Stimulated activated CD8-positive, alpha-beta memory T cell treated with anti-CD3 and anti-CD28 coated beads, Interleukin-7, amount 100 ng/mL, for 4 hours (primary cell): ENCODE measurements around the gene RANBP17.

Experiments
- DNase-seq, 2 donors: peaks; one replicate each; pipeline ENCODE4 v3.0.0-alpha.2; 2020; ENCODE audit warnings: low read depth in 2 of 2

RANBP17 gene

DNA sequence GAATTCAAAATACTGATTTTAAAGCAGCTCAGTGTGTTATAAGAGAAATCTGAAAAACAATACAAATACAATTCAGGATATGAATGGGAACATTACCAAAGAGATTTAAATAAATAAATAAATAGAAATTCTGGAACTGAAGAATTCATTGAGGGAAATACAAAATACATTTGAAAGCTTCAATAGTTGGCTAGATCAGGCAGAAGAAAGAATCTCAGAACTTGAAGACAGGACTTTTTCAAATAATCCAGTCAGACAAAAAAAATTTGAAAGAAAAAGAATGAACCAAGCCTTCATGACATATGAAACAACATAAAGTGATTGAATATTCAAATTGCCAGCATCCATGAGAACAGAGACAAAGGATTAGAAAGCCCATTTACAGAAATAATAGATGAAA is 387.6 kb downstream of the RANBP17 start:
- DNase-seq, result no peak

DNA sequence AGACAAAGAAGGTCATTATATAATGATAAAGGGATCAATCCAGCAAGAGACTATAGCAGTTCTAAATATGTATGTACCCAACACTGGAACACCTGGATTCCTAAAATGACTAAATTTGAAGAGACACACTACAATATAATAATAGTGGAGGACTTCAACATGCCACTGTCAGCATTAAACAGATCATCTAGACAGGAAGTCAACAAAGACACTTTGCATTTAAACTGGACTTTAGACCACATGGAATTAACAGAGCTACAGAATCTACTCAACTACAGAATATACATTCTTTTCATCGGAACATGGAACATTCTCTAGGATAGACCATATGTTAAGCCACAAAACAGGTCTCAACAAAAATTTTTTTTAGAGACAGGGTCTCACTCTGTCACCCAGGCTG is 388.9 kb downstream of the RANBP17 start:
- DNase-seq, result no peak

DNA sequence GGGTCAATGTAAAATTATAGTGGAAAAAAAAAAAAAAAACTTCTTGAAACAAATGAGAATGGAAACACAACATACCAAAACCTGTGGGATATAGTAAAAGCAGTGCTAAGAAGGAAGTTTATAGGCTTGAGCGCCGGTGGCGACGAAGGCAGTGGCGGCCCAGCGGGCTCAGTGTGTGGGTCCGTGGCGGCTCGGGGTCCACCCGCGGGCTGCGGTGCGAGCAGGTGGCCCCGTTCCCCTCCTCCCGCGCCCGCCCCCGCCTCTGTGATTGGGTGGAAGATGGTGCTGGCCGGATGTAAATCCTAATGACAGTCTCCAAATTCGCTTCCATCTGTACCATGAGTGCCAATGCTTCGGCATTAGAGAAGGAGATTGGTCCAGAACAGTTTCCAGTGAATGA is 389.7 kb downstream of the RANBP17 start:
- no peak for DNase-seq

DNA sequence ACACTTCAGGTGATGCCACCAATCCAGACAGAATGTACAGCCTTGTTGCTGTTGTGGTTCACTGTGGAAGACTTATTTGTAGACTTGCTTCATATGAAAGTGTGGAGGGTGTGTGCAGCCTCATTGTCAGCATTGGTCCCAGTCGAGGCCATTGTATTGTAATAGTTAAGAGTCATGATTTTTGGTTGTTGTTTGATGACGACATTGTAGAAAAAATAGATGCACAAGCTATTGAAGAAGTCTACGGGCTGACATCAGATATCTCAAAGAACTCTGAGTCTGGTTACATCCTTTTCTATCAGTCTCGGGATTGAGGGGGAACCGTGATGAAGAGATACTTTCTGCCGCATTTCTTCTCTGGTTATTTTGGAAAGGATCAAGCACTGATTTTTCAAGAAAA is 390.9 kb downstream of the RANBP17 start:
- no peak for DNase-seq

GRCh38 chr5:171258737-171259415 is 397.1 kb downstream of the RANBP17 start:
- no peak for DNase-seq

DNA sequence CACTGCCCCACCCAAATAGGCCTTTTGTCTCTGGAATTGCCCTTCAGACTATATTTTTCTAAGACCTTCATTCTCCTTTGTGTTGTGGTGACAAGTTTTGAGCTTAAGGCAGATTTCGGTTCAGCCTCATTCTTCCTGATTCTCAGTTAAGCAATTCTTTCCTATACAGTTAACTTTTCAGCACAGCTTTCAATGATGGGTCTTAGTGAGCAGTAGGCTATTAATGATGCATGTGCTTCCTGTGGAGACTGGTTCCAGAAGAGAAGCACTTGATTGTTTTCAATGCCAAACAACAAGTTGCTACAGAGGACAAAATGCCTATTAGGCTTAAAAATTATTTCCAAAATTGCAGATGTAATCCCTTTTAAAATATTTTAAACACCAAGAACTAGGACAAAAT is 399.5 kb downstream of the RANBP17 start:
- DNase-seq, result no peak

DNA sequence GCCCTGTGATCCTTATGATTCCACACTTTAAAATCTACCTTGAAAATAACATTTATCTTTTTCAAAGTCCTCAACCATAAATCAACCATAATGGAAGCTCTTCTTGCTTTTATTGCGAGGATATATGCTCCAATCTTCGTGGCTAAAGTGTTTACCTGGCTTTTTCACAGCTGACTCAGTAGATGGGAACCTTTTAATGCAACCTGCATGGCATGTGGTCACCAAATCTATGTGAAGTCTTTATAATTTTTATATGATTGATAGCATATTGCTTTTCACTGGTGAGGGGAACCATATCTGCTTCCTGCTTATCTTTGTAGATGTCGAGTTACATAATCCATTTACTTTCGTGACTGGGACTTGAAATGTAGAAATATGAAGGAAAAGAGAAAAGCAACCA is 400.1 kb downstream of the RANBP17 start:
- no peak for DNase-seq

DNA sequence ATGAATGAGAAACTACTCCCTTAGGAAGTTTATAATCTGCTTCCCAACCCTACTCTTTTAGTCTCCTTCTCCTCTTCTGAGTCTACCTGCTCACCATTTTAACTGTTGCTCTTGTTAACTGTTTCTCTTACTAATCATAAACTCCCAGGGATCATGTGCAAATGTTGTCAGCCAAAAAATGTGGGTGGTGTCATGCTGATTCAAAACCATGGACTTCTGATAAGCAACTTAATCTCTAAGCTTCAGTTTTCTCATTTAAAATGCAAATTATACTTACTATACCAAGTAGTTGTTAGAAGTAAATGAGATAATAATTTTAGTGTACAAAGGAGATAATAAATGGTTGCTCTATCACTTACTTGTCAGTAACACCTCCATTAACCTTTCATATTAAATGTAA is 401.4 kb downstream of the RANBP17 start:
- DNase-seq, result no peak

- DNase-seq, result no peak
Measured at GRCh38 chr5:171264843-171265242, 403.0 kb downstream of the RANBP17 start.

DNA sequence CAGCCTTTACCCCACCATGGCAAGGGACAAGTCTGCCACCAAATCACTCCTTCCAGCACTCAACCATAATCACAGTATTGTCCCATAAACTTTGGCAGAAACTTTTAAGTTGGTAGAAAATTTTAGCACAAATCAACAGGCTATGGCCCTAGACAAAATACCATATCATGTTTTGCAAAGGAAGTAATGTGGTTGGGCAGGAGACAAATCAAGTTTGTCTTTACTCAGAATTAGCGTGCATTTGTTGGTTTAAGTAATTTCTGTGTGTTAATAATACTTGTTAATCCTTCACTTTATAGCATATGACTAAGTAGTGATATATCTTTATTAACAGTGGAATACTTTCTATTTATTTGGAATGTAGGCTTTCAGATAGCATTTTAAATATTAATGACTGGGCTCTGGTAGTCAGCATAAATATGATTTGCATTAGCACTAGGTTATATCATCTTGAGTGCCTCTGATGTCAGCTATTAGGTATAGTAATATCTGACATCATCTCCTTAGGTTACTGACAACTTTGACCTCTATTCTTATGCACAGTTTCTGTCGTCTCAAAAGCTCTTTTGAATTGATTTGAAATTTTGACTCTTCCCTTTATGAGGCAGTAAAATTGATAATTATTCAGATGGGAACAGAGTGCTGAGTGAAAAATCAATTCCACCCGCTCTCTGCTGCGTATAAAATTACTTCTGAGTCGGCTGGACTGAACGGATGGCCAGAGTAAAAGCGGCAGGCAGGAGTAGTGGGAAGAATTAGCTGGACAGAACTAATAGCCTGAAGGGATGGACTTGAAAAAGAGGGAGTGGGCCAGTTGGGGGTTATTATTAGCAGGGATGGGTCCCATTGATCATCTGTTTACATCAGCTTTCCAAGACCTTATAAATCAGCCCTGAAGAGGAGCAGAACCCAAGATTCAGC is 407.1 kb downstream of the RANBP17 start:
- DNase-seq, result no peak

DNA sequence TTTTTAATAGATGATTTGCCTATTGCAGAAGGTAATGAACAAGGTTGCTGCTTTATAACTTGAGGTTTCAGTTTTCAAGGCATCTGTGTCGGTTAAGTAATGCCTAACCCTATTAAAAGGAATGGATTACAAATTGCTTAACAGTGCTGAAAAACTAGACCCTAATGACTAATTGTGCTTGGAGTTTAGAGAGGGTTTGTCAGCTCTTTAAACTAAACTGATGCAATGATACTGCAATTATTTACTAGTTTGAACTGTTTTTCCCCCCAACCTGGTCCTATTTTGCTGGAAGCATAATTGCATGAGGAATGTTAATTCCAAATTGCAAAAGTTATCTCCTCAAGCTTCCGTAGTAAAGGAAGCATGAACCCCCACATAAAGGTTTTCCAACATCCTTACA is 407.9 kb downstream of the RANBP17 start:
- DNase-seq, result no peak

- no peak for DNase-seq
Measured at GRCh38 chr5:171270136-171270535, 408.3 kb downstream of the RANBP17 start.

DNA sequence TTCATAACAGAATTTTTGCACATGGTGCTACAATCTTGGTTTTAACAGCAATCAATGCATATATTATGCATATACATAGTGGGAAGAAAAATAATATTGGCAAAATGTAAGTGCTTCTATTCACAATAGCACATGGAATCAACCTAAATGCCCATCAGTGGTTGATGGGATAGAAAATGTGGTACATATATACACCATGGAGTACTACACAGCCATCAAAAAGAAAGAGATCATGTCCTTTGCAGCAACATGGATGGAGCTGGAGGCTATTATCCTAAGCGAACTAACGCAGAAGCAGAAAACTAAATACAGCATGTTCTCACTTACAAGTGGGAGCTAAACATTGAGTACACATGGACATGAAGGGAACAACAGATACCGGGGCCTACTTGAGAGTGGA is 410.0 kb downstream of the RANBP17 start:
- DNase-seq, result no peak

- DNase-seq, result no peak
Measured at GRCh38 chr5:171272996-171273970, 411.5 kb downstream of the RANBP17 start.

DNA sequence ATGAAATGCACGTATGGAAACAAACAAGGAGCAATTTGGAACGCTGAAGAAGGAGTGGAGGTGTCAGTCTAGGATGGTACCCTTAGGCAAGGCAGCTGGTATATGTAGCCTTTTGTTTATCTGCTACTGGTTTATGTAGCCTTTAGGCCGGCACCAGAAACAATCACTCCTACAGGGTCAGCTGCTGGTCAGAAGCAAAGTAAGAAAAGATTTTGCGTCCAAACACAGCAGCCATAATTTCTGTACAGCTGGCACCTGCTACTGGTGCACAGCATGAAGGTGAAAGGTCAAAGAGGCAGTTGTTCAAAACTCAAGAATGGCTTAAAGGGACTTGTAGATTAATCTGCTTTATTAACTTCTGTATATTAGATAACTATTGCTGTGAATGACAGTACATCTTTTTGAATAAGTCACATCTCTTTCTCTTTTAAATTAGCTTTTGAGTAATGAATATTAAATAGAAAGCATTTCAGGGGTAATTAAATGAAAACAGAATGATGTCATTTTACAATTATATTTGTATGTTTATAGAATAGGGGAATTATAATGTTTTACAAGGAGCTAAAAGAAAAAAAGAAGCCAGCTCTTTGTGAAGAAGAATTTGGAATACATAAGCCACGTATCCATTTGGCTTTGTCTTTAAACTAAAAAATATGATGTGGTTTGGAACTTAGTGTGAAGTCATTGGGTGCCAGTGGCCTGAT is 414.2 kb downstream of the RANBP17 start:
- DNase-seq, result no peak

DNA sequence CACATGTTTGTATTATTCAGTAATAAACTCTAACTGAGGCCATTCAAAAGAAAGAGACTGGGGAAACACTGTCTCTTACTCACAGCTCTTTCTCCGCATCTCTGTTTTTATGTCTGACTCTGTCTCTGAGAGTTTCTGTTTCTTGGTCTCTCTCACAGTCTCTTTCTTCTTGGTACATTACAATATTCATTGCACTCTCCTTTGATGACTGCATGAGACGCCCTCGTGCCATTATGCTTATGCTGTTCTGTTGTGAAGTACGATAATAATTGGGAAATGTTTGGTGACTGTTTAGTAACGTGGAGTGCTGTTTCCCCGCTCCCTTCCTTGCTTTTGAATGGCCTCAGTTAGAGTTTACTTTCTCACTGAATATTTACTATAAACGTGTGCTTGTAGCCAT is 421.9 kb downstream of the RANBP17 start:
- DNase-seq, result no peak

DNA sequence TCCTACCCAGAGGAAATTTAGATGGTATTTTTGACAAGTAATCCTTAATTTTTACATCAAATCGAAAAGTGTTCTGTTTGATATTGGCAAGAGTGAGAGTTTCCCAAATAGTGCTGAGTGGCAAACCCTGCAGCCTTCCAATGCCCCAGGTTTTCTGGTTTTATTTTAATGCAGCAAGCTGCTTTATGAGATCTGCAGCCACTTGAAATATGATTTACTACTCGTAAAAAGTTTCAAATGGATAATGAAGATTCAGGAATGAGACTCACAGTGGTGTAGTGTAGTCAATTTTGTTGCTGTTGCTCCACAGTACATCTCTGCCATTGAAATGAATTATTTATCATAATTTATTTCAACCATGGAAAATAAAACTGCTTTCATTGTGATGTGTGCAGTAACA is 423.6 kb downstream of the RANBP17 start:
- DNase-seq, result no peak

DNA sequence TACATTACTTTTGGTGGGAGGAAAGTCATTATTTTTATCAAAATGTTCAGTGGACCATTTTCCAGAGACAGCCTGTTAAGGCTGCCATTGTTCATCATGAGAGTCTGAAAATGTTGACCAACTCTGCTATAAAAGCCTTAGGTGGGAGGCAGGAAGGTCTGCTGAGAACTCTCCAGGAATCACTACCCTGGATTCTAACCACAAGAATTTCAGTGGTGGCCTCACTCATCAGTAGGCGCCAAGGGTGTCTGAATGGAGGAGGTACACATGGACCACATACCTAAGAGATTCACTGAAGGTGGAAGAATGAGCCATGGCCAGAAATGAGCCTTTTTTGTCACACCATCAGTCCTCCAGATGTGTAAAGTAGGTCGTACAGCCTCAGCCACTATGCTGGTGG is 426.2 kb downstream of the RANBP17 start:
- DNase-seq, result no peak

DNA sequence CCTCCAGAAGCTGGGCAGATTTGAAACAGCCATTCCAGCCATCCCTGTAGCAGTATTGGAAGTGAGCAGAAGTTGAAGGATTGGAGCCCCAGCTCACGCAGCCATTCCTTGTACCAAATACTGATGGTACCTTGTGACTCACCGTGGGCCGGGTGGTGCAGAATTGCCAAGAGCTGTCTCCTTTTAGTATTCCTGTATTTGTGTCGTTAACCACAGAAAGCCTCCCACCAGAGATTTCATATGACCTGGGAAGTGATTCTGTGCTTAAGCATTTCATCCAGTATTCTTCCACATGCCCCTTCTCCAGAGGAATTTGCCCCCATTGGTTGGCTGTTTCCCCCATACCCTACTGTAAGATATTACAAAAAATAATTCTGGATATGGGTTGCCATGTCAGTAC is 429.6 kb downstream of the RANBP17 start:
- no peak for DNase-seq

- no peak for DNase-seq
Measured at GRCh38 chr5:171295299-171295698, 433.5 kb downstream of the RANBP17 start.

- DNase-seq, result no peak
Measured at GRCh38 chr5:171295801-171296200, 434.0 kb downstream of the RANBP17 start.
